GM12874 (cell line): ENCODE data around the gene OSBPL8.

ENCODE experiments used
- CTCF ChIP-seq: IDR thresholded peaks from 2 replicates; pipeline ENCODE4 v1.5.1; 2011; ENCODE audit warnings: low read depth, mild to moderate bottlenecking, control low read depth, low read length, moderate library complexity; ENCODE audit not compliant: insufficient read depth

The OSBPL8 gene

GRCh38 chr12:76563061-76563460 lies 3.5 kb upstream of the OSBPL8 start:
- TF ChIP-seq CTCF = no peak

- no peak for TF ChIP-seq CTCF
Measured at GRCh38 chr12:76562130-76562529, 2.6 kb upstream of the OSBPL8 start.

GRCh38 chr12:76560086-76560491 lies 518 bp upstream of the OSBPL8 start:
- no peak for TF ChIP-seq CTCF

DNA sequence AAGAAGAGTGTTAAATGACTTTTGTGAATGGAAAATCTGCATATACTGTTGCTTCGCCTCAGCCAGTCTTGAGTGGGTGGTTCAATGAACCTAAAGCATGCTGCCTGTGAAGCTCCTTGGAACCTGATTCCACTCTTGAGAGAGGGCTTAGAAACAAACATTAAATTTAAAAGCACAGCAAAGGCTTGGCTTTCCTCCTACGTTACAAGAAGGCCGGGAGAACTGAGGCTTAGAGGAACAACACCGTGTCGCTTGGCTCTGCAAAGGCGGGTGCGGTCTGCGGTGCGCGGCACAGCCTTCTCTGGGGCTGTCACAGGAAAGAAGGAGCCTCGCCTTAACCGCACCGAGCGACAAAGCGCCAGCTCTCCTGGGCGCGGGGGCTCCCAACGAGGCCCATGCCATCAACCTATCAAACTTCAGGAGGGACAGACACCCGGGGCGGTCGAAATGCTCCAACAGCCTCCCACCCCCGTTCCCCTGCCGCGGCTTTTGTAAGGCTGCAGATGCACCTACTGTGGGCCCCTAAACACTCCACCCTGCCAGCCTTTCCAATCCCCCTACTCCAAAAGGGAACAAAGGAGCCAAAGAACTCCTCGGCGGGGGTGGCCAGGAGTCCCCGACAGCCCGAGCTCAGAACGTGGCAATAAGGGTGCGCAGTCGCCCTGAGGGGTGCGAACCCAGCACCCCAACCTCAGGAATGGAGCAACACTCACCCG lies 729 bp downstream of the OSBPL8 start:
- no peak for TF ChIP-seq CTCF

GRCh38 chr12:76556368-76556767 lies 3.2 kb downstream of the OSBPL8 start:
- no peak for TF ChIP-seq CTCF

- TF ChIP-seq CTCF = no peak
Measured at GRCh38 chr12:76555797-76556196, 3.8 kb downstream of the OSBPL8 start.

DNA sequence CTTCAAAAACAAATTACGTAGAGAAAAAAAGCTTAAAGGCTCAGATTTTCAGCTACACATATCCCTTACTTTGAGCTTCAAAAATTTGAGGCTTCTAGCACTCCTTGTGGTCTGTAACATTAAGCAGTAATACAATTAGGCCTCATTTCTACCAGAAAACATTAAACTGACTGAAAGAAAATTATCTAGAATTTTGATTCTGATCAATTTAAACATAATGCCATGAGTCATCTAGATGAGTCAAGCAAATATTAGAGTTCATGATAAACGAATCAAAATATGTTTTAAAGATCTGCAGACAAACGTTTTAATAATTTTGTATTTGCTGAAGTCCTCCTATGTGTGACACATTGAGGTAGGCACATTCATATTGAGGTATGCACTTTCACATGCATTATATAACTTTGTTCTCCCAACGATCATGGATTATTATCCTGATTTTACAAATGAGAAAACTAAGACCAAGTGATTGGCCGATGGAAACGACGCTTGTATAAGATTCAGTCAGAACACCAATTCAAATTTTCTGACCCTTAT lies 4.3 kb downstream of the OSBPL8 start:
- TF ChIP-seq CTCF = no peak
